Adrenal gland (tissue), 12 donors: ENCODE results near the gene GAB4. TPM values are rescaled to one million over a fixed set of nuclear protein-coding genes. Genes with fewer than 3 reads are reported as not detected.

Experiments used
- DNase-seq, 7 donors: peaks; one replicate each; pipeline ENCODE4 v3.0.0-alpha.2; 2019 to 2020
- H3K27ac ChIP-seq, 5 donors: fragments of 200-600 bp; sonication (generic) in 4 of 5; 1 replicate in 3 of 5; 2 replicates in 2 of 5; pipeline versions ENCODE4 v1.5.1 to v1.8.0; 2016 to 2020; ENCODE audit warnings: mild to moderate bottlenecking in 1 of 5
- H3K27me3 ChIP-seq: fragments of 200-600 bp; 2 replicates; pipeline ENCODE4 v1.8.0; 2021
- H3K36me3 ChIP-seq, 2 donors: fragments of 200-600 bp; replicated peaks in 1 of 2; 1 replicate in 1 of 2; 2 replicates in 1 of 2; pipeline versions ENCODE4 v1.5.1 to v1.8.0; 2018 to 2022
- H3K4me1 ChIP-seq, 2 donors: fragments of 200-600 bp; replicated peaks in 1 of 2; 1 replicate in 1 of 2; 2 replicates in 1 of 2; pipeline versions ENCODE4 v1.5.1 to v1.8.0; 2018 to 2021
- H3K4me3 ChIP-seq, 4 donors: fragments of 200-600 bp; sonication (generic) in 3 of 4; one replicate each; pipeline ENCODE4 v1.5.1; 2016 to 2018
- H3K9me3 ChIP-seq, 3 donors: fragments of 200-600 bp; sonication (generic) in 1 of 3; replicated peaks in 1 of 3; 1 replicate in 2 of 3; 2 replicates in 1 of 3; pipeline versions ENCODE4 v1.5.1 to v1.8.0; 2016 to 2021
- POLR2A ChIP-seq, 2 donors: fragments of 450-650 bp; IDR thresholded peaks; one replicate each; pipeline ENCODE4 v1.6.1; 2017; ENCODE audit warnings: antibody characterized with exemption in 2 of 2, mild to moderate bottlenecking in 2 of 2, moderate library complexity in 1 of 2
- WGBS, 4 donors: extraction: QIAGEN DNeasy Blood & Tissue Kit in 2 of 4; methylation state at CpG; one replicate each; pipeline versions ENCODE4 v1.1.5 to v1.1.7; 2013 to 2017; 5-methylcytosine and 5-hydroxymethylcytosine counted together
- intact Hi-C, 2 donors: fragments of 100-400 bp; cut with DNase I; formaldehyde crosslinking; loops; one replicate each; pipeline versions ENCODE4 v1.14.1 to v1.15.0; 2022 to 2023
- polyA plus RNA-seq, 3 donors: library from polyadenylated mRNA; stranded (reverse); fragments of 200-250 nt in 2 of 3; fragments of 350-450 nt in 1 of 3; fragmentation: Illumina TruSeq in 1 of 3; extraction: RNeasy Lipid Tissue Mini Kit (QIAGEN cat#74804) in 1 of 3; gene quantifications; one replicate each; pipeline ENCODE4 v1.2.3, GENCODE V29; 2013 to 2014
- total RNA-seq, 9 donors: library from RNA; depleted of rRNA in 4 of 9; stranded (reverse); fragments of >200 nt in 4 of 9; fragments of 120-200 nt in 1 of 9; fragmentation: NEBNext Ultra II Directional in 1 of 9; extraction: Animal tissue kit (Norgen Biotek cat#: 25700) in 1 of 9; gene quantifications; one replicate each; pipeline versions ENCODE4 v1.1.0 to v1.2.4, GENCODE V29; 2013 to 2023
- TF ChIP-seq, protein P1 (sequence below), 6 experiments: fragments of 450-650 bp in 4 of 6; fragments of 200-600 bp in 2 of 6; sonication (generic) in 1 of 6; IDR thresholded peaks; 1 replicate in 5 of 6; 2 replicates in 1 of 6; pipeline versions ENCODE4 v1.5.1 to v1.8.0; 2016 to 2021; ENCODE audit warnings: antibody characterized with exemption in 6 of 6, mild to moderate bottlenecking in 2 of 6, moderate library complexity in 1 of 6
- donor health status: healthy with polysubstance abuse.
- donor health status: Bipolar disorder and iron deficiency.
- donor health status: DM: yes; HTN: yes; CAD: no.
- donor health status: DM: no; HTN: no; CAD: no.
- donor health status: DM: no; HTN: no; CAD: no.
- donor health status: DM: yes; HTN: yes; CAD: no.

Gene GAB4
- total and polyA plus RNA-seq, 12 donors = 0.03 TPM; not detected in 11

DNA sequence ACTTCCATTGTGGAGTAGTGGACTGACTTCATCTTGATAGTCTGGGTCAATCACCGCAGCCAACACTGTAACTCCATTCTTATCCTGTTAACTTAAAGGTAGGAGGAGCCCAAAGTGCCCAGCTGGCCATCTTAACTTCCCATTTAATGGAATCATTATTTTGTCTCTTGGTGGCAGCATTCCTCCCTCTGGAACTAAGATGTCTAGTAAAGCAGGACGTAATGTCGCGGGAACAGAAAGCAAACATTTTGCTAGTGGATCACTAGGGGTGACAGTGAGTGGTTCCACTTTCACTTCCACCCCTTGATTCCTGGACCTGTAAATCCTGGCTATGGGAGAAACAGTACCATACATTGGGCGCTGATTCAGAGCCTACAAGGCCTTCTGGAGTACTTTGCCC is 71.4 kb downstream of the GAB4 start:
- intact Hi-C loops = loop anchor here (2.0 to 10.0 kb wide), 2 partner anchors 118 to 120 kb away; no protein-coding TSS in a partner anchor
- Histone ChIP-seq H3K4me1 (no peaks in the 10 kb centered on the region), H3K27ac (no peak overlapping the region), H3K9me3 (no peaks in the 10 kb centered on the region), H3K36me3 (no peaks in the 10 kb centered on the region), H3K4me3 (no peak overlapping the region), H3K27me3 (no peaks in the 10 kb centered on the region)
- DNase-seq = no peak
- WGBS, 4 donors = 80 to 92% (median 86%) methylated on average over 5 of the region's 5 CpGs
- TF ChIP-seq, protein P1, sequence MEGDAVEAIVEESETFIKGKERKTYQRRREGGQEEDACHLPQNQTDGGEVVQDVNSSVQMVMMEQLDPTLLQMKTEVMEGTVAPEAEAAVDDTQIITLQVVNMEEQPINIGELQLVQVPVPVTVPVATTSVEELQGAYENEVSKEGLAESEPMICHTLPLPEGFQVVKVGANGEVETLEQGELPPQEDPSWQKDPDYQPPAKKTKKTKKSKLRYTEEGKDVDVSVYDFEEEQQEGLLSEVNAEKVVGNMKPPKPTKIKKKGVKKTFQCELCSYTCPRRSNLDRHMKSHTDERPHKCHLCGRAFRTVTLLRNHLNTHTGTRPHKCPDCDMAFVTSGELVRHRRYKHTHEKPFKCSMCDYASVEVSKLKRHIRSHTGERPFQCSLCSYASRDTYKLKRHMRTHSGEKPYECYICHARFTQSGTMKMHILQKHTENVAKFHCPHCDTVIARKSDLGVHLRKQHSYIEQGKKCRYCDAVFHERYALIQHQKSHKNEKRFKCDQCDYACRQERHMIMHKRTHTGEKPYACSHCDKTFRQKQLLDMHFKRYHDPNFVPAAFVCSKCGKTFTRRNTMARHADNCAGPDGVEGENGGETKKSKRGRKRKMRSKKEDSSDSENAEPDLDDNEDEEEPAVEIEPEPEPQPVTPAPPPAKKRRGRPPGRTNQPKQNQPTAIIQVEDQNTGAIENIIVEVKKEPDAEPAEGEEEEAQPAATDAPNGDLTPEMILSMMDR (IDR thresholded peaks at IDR 0.05) = no peak
- no peak for TF ChIP-seq POLR2A (IDR thresholded peaks at IDR 0.05)

- no peak overlapping the region for H3K4me3 ChIP-seq
- H3K27me3 ChIP-seq = peaks cover 4% of the 10 kb centered on the region
- no peaks in the 10 kb centered on the region for H3K36me3 ChIP-seq
- intact Hi-C loops = loop anchor here in 1 of 2 donors (10.0 kb wide), 1 partner anchor 120 kb away; no protein-coding TSS in a partner anchor
- 66 to 75% (median 73%) methylated on average over 4 of the region's 4 CpGs for WGBS, 4 donors
- H3K27ac ChIP-seq = no peak overlapping the region
- no peak for DNase-seq
- TF ChIP-seq, protein P1 (IDR thresholded peaks at IDR 0.05) = no peak
- TF ChIP-seq POLR2A (IDR thresholded peaks at IDR 0.05) = no peak
- no peaks in the 10 kb centered on the region for H3K4me1 ChIP-seq
- H3K9me3 ChIP-seq = no peaks in the 10 kb centered on the region
Measured at GRCh38 chr22:16935209-16935608, 72.8 kb downstream of the GAB4 start.

DNA sequence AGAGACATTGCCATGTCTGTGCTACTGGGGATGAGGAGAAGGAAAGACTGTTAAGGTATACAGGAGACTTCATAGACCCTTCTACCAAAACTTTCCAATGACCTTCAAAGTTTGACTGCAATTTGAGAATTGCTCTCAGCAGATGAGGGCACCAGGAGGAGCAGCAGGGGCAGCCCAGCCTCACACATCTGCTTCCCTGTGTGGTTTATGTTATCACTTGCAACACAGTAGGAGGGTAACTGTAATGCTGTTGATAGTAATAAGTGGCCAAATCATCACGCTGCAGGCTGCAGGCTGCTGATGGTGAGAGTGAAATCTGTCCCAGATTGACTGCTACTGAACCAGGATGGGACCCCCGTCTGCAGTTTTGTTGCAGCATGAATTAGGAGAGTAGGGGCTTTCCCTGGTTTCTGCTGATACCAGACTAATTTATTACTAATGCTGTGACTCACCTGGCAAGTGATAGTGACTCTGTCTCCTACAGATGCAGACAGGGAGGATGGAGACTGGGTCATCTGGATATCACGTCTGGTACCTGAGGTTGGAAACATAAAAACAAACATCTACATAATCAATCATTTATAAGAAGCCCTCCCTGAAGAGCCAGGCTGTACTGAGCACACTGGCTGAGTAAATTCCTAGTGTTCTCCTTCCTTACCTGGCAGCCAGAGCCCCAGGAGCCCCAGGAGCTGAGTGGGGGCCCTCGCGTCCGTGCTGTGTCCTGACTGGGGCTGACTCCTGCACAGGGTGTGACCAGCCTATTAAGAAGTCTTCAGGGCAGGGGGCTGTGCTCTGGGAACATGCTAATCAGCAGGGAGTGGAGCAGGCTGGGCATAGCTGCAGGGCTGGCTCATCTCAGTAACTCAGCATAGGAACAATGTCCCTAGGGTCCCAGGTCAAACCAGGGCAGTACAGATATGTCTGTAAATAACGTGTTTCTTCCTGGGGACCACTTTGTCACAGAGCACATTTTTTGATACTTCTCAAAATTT is 74.4 kb downstream of the GAB4 start:
- Histone ChIP-seq H3K36me3 (no peaks in the 10 kb centered on the region), H3K9me3 (no peaks in the 10 kb centered on the region), H3K27me3 (peaks cover 6% of the 10 kb centered on the region), H3K27ac (no peak overlapping the region), H3K4me1 (no peaks in the 10 kb centered on the region), H3K4me3 (no peak overlapping the region)
- WGBS, 4 donors = 31 to 44% (median 42%) methylated on average over 4 to 7 of the region's 7 CpGs
- TF ChIP-seq, protein P1 (IDR thresholded peaks at IDR 0.05) = no peak
- TF ChIP-seq POLR2A (IDR thresholded peaks at IDR 0.05) = no peak
- intact Hi-C loops = loop anchor here in 1 of 2 donors (10.0 kb wide), 1 partner anchor 121 kb away; no protein-coding TSS in a partner anchor
- no peak for DNase-seq

GRCh38 chr22:16932577-16932976 is 75.4 kb downstream of the GAB4 start:
- TF ChIP-seq POLR2A (IDR thresholded peaks at IDR 0.05) = no peak
- TF ChIP-seq, protein P1 (IDR thresholded peaks at IDR 0.05) = peak in 5 of 6 experiments; percentile 23 to 50 (median 42)
- intact Hi-C loops = loop anchor here in 1 of 2 donors (10.0 kb wide), 1 partner anchor 122 kb away; no protein-coding TSS in a partner anchor
- Histone ChIP-seq H3K27me3 (peaks cover 6% of the 10 kb centered on the region), H3K9me3 (no peaks in the 10 kb centered on the region), H3K27ac (no peak overlapping the region), H3K4me3 (no peak overlapping the region), H3K36me3 (no peaks in the 10 kb centered on the region), H3K4me1 (no peaks in the 10 kb centered on the region)
- WGBS, 4 donors = 36 to 49% (median 43%) methylated on average over 3 of the region's 3 CpGs
- peak; percentile 22 to 55 (median 40) for DNase-seq
